Activated B cell treated with CpG ODN at 0.5 μM for 24 hours (primary cell): Measurements from ENCODE around the gene ANKRD6. TPM values are rescaled to one million over a fixed set of nuclear protein-coding genes. Genes with fewer than 3 reads are reported as not detected.

Experiments used
- ATAC-seq: fragments of 200-7000 bp; cut with Tn5 transposase; one replicate; pipeline ENCODE4 v1.10.0; 2021; ENCODE audit warnings: low read depth, mild to moderate bottlenecking, moderate library complexity
- CTCF ChIA-PET: fragments of 350-600 bp; sonication (Branson Sonifier 250); formaldehyde crosslinking; loops from one replicate; lab custom pipeline; 2021; ENCODE audit warnings: antibody characterized with exemption; lab: Charles Lee
- POLR2A ChIA-PET: fragments of 350-600 bp; sonication (Branson Sonifier 250); formaldehyde crosslinking; loops from one replicate; lab custom pipeline; 2021; ENCODE audit warnings: antibody characterized with exemption; lab: Charles Lee
- DNase-seq: peaks from one replicate; pipeline ENCODE4 v3.0.0; 2022
- H3K27ac Mint-ChIP-seq: one replicate; pipeline ENCODE4 v1.8.0; 2020; ENCODE audit warnings: mixed read lengths
- H3K27me3 Mint-ChIP-seq: one replicate; pipeline ENCODE4 v1.8.0; 2021; ENCODE audit warnings: mixed read lengths
- H3K36me3 Mint-ChIP-seq: one replicate; pipeline ENCODE4 v1.8.0; 2021; ENCODE audit warnings: low read depth, mixed read lengths
- H3K4me1 Mint-ChIP-seq: one replicate; pipeline ENCODE4 v1.8.0; 2021; ENCODE audit warnings: mixed read lengths
- H3K4me3 Mint-ChIP-seq: one replicate; pipeline ENCODE4 v1.8.0; 2020; ENCODE audit warnings: mild to moderate bottlenecking, mixed read lengths
- H3K9me3 Mint-ChIP-seq: one replicate; pipeline ENCODE4 v1.8.0; 2020; ENCODE audit warnings: mixed read lengths
- intact Hi-C: fragments of 100-400 bp; cut with micrococcal nuclease; formaldehyde crosslinking; loops from one replicate; pipeline ENCODE4 v1.15.1; 2024
- total RNA-seq: library from RNA; stranded (reverse); gene quantifications from 2 replicates; pipeline ENCODE4 v1.2.3, GENCODE V29; 2022
- TF ChIP-seq, protein P1 (sequence below): fragments of 200-600 bp; IDR thresholded peaks from one replicate; pipeline ENCODE4 v1.8.0; 2022; ENCODE audit warnings: antibody characterized with exemption, mild to moderate bottlenecking

ANKRD6 gene
- total RNA-seq, 1 donor from 2014 or later: 9.6 TPM

DNA sequence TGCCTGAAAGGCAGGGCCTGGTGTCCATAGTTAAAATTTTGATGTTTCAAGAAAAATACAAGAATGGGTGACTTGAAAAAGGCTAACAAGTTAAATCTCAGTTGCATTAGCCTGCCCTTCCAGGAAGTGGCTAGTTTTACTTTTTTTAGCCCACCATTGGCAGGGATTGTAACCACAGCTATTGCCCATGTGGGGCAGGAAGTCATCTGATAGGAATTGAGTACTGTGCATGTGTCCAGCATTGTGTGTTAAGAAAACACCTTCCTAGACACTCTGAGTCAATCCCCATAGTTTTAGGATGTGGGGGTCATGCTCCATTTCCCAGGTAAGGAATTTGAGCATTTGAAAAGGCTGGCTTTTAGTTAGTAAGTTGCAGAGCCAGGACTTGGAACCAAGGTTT, 178.7 kb downstream of the ANKRD6 start:
- no peaks in the 10 kb centered on the region for H3K9me3 Mint-ChIP-seq
- no peak overlapping the region for H3K27ac Mint-ChIP-seq
- H3K27me3 Mint-ChIP-seq: no peaks in the 10 kb centered on the region
- no peaks in the 10 kb centered on the region for H3K4me1 Mint-ChIP-seq
- intact Hi-C loops: loop anchor here (2.0 kb wide), 1 partner anchor 489 kb away; no protein-coding TSS in a partner anchor
- ATAC-seq (no peak), DNase-seq (no peak)
- POLR2A ChIA-PET: no interaction called here
- CTCF ChIA-PET: interaction anchor here (2.3 to 4.6 kb wide), 4 partner anchors 174 to 629 kb away, joined by 13 to 38 read pairs (median 17); no protein-coding TSS in a partner anchor
- no peak overlapping the region for H3K4me3 Mint-ChIP-seq
- no peaks in the 10 kb centered on the region for H3K36me3 Mint-ChIP-seq
- TF ChIP-seq, protein P1, sequence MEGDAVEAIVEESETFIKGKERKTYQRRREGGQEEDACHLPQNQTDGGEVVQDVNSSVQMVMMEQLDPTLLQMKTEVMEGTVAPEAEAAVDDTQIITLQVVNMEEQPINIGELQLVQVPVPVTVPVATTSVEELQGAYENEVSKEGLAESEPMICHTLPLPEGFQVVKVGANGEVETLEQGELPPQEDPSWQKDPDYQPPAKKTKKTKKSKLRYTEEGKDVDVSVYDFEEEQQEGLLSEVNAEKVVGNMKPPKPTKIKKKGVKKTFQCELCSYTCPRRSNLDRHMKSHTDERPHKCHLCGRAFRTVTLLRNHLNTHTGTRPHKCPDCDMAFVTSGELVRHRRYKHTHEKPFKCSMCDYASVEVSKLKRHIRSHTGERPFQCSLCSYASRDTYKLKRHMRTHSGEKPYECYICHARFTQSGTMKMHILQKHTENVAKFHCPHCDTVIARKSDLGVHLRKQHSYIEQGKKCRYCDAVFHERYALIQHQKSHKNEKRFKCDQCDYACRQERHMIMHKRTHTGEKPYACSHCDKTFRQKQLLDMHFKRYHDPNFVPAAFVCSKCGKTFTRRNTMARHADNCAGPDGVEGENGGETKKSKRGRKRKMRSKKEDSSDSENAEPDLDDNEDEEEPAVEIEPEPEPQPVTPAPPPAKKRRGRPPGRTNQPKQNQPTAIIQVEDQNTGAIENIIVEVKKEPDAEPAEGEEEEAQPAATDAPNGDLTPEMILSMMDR: no peak

DNA sequence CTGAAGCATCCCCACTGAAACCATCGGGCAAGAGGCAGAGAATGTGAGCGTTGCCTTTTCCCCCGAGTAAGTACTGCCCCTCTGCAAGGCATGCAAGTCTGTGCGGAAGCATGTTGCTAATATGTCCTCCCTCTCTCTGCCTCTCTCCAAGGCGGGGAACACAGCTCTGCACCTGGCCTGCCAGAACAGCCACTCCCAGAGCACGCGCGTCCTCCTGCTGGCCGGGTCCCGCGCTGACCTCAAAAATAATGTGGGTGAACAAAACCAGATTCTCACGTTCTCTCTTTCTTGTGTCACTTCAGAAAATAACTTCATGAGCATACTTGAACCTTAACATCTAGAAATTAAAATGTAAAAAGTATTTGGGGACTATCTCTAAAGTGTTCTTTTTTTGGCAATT, 179.2 kb downstream of the ANKRD6 start:
- DNase-seq (no peak), ATAC-seq (no peak)
- Mint-ChIP-seq H3K36me3 (no peaks in the 10 kb centered on the region), H3K27ac (no peak overlapping the region), H3K4me3 (no peak overlapping the region), H3K27me3 (no peaks in the 10 kb centered on the region), H3K4me1 (no peaks in the 10 kb centered on the region), H3K9me3 (no peaks in the 10 kb centered on the region)
- POLR2A ChIA-PET: no interaction called here
- intact Hi-C loops: no loop called here
- CTCF ChIA-PET: interaction anchor here (0.9 to 3.4 kb wide), 6 partner anchors 167 to 629 kb away, joined by 3 to 21 read pairs (median 8); no protein-coding TSS in a partner anchor
- TF ChIP-seq, protein P1: no peak

DNA sequence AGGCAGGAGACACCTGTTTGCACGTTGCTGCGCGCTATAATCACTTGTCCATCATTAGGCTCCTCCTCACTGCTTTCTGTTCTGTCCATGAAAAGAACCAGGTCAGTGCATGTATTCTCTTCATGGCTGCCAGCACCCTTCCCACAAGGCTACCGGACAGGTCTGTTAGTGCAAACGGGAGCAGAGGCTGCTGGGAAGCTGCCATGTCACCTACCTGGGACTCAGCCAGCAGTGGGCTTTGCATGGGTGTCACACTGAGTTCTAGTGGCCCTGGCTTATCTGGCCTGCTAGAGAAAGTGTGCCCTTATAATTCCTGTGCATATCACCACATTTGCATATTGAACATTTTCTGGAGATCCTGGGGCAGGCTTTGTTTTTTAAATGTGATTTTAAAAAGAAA, 180.8 kb downstream of the ANKRD6 start:
- DNase-seq (no peak), ATAC-seq (no peak)
- Mint-ChIP-seq H3K4me3 (no peak overlapping the region), H3K9me3 (no peaks in the 10 kb centered on the region), H3K27ac (no peak overlapping the region), H3K4me1 (no peaks in the 10 kb centered on the region), H3K36me3 (no peaks in the 10 kb centered on the region), H3K27me3 (no peaks in the 10 kb centered on the region)
- TF ChIP-seq, protein P1: no peak
- ChIA-PET POLR2A (no interaction called here), CTCF (interaction anchor here (1.4 to 3.4 kb wide), 4 partner anchors 34 to 631 kb away, joined by 3 to 18 read pairs (median 12); no protein-coding TSS in a partner anchor)
- intact Hi-C loops: no loop called here

DNA sequence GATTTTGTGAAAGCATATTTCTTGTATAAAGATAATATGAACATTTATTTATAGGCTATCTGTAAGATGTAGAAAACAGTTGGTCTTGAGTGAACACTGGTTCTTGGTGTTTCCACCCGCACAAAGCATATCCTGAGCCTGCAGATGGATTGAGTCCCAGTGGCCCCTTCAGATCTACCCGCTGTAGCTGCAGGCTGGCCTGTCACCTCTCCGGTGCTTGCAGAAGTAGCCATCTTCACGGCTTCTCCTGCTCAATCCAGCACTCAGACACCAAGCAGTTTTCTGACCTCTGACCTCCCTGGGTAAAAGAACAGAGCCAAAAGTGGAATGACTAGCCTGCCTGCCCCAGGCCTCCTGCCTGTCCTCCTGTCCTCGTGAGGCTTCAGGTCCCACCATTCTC, 182.9 kb downstream of the ANKRD6 start:
- H3K27me3 Mint-ChIP-seq: no peaks in the 10 kb centered on the region
- DNase-seq (no peak), ATAC-seq (no peak)
- CTCF ChIA-PET: no interaction called here
- no peaks in the 10 kb centered on the region for H3K9me3 Mint-ChIP-seq
- POLR2A ChIA-PET: no interaction called here
- H3K4me3 Mint-ChIP-seq: no peak overlapping the region
- no peaks in the 10 kb centered on the region for H3K4me1 Mint-ChIP-seq
- intact Hi-C loops: no loop called here
- no peaks in the 10 kb centered on the region for H3K36me3 Mint-ChIP-seq
- H3K27ac Mint-ChIP-seq: no peak overlapping the region
- TF ChIP-seq, protein P1: no peak

DNA sequence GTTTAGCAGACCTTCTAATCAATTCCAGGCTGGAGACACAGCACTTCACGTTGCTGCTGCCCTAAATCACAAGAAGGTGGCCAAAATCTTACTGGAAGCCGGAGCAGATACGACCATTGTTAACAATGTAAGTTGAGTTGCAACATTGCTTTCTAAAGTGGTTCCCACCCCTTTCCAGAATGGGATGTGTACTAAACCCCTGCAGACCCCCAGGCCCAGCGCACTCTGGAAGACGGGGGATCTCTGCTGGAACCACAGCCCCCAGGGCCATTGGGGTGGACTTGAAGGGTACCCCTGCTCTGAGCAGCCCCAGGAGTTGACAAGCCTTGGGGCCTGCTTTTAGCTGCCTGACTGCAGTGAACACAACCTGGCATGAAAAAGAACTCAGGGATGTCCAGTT, 183.6 kb downstream of the ANKRD6 start:
- ChIA-PET POLR2A (no interaction called here), CTCF (interaction anchor here (0.7 to 1.1 kb wide), 2 partner anchors 183 to 186 kb away, joined by 3 read pairs; no protein-coding TSS in a partner anchor)
- no peak overlapping the region for H3K4me3 Mint-ChIP-seq
- H3K27me3 Mint-ChIP-seq: no peaks in the 10 kb centered on the region
- TF ChIP-seq, protein P1: no peak
- H3K4me1 Mint-ChIP-seq: no peaks in the 10 kb centered on the region
- no peaks in the 10 kb centered on the region for H3K9me3 Mint-ChIP-seq
- intact Hi-C loops: no loop called here
- no peaks in the 10 kb centered on the region for H3K36me3 Mint-ChIP-seq
- H3K27ac Mint-ChIP-seq: no peak overlapping the region
- DNase-seq (no peak), ATAC-seq (no peak)
